IPS-18a (cell line): ENCODE measurements around the gene SHROOM2.
"Not testable (repeated sequence)": the region's sequence is repeated elsewhere in the genome, so short reads cannot be mapped to it uniquely, and the experiment has no call there.

Experiments used
- H3K27ac ChIP-seq: one replicate; pipeline ENCODE4 v1.5.1; 2013; ENCODE audit warnings: low read length
- H3K27me3 ChIP-seq: one replicate; pipeline ENCODE4 v1.6.1; 2013; ENCODE audit warnings: mild to moderate bottlenecking, low read length; ENCODE audit not compliant: control insufficient read depth, insufficient read depth
- H3K36me3 ChIP-seq: one replicate; pipeline ENCODE4 v1.6.1; 2013; ENCODE audit warnings: low read depth, low read length; ENCODE audit not compliant: control insufficient read depth
- H3K4me1 ChIP-seq: one replicate; pipeline ENCODE4 v1.6.1; 2013; ENCODE audit warnings: low read depth, low read length; ENCODE audit not compliant: control insufficient read depth
- H3K4me3 ChIP-seq: one replicate; pipeline ENCODE4 v1.5.1; 2013; ENCODE audit warnings: low read length
- H3K9ac ChIP-seq: one replicate; pipeline ENCODE4 v1.6.1; 2013; ENCODE audit warnings: mild to moderate bottlenecking, low read length, moderate library complexity
- H3K9me3 ChIP-seq: one replicate; pipeline ENCODE4 v1.6.1; 2013; ENCODE audit warnings: low read depth, low read length; ENCODE audit not compliant: control insufficient read depth

Gene SHROOM2

GRCh38 chrX:9846631-9847030 lies 60.4 kb downstream of the SHROOM2 start:
- H3K4me3 ChIP-seq: no peak overlapping the region
- H3K27me3 ChIP-seq: no peaks in the 10 kb centered on the region
- H3K27ac ChIP-seq: no peak overlapping the region
- no peaks in the 10 kb centered on the region for H3K9me3 ChIP-seq
- H3K4me1 ChIP-seq: peaks cover 25% of the 10 kb centered on the region
- H3K9ac ChIP-seq: no peak overlapping the region
- H3K36me3 ChIP-seq: no peaks in the 10 kb centered on the region

DNA sequence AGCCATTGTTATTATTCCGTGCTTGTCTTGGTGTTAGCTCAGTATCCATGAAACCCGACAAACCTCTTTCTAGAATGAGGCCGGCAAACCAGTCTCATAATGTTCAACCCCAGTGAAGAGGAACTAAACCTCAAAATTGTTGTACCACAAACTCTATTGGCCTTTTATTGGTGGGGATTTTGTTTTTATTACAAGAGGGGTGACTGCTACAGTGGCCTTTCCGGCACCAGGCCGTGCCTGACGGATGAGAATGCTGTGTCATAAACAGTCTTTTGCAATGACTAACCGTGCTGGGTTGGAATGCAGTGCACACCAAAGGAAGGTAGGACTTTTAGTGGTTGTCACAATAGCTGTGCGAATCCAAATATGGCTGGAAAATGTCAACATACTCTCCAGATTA lies 60.8 kb downstream of the SHROOM2 start:
- no peaks in the 10 kb centered on the region for H3K27me3 ChIP-seq
- H3K36me3 ChIP-seq: no peaks in the 10 kb centered on the region
- H3K4me3 ChIP-seq: no peak overlapping the region
- peaks cover 25% of the 10 kb centered on the region for H3K4me1 ChIP-seq
- H3K9me3 ChIP-seq: no peaks in the 10 kb centered on the region
- no peak overlapping the region for H3K9ac ChIP-seq
- H3K27ac ChIP-seq: no peak overlapping the region

- H3K9me3 ChIP-seq: no peaks in the 10 kb centered on the region
- no peaks in the 10 kb centered on the region for H3K27me3 ChIP-seq
- no peak overlapping the region for H3K4me3 ChIP-seq
- H3K4me1 ChIP-seq: peaks cover 13% of the 10 kb centered on the region
- no peaks in the 10 kb centered on the region for H3K36me3 ChIP-seq
- no peak overlapping the region for H3K9ac ChIP-seq
- no peak overlapping the region for H3K27ac ChIP-seq
Measured at GRCh38 chrX:9848718-9849479, 62.7 kb downstream of the SHROOM2 start.

- Histone ChIP-seq H3K4me3 (no peak overlapping the region), H3K9me3 (no peaks in the 10 kb centered on the region), H3K9ac (no peak overlapping the region), H3K36me3 (no peaks in the 10 kb centered on the region), H3K4me1 (peaks cover 32% of the 10 kb centered on the region), H3K27ac (no peak overlapping the region), H3K27me3 (no peaks in the 10 kb centered on the region)
Measured at GRCh38 chrX:9851890-9852289, 65.7 kb downstream of the SHROOM2 start.

- no peak overlapping the region for H3K9ac ChIP-seq
- no peaks in the 10 kb centered on the region for H3K36me3 ChIP-seq
- no peaks in the 10 kb centered on the region for H3K9me3 ChIP-seq
- no peak overlapping the region for H3K4me3 ChIP-seq
- no peaks in the 10 kb centered on the region for H3K27me3 ChIP-seq
- H3K4me1 ChIP-seq: peaks cover 34% of the 10 kb centered on the region
- H3K27ac ChIP-seq: no peak overlapping the region
Measured at GRCh38 chrX:9853307-9853706, 67.1 kb downstream of the SHROOM2 start.

GRCh38 chrX:9855561-9856283 lies 69.5 kb downstream of the SHROOM2 start:
- H3K36me3 ChIP-seq: no peaks in the 10 kb centered on the region
- no peak overlapping the region for H3K27ac ChIP-seq
- H3K27me3 ChIP-seq: no peaks in the 10 kb centered on the region
- H3K4me1 ChIP-seq: peaks cover 34% of the 10 kb centered on the region
- no peak overlapping the region for H3K4me3 ChIP-seq
- H3K9me3 ChIP-seq: no peaks in the 10 kb centered on the region
- no peak overlapping the region for H3K9ac ChIP-seq

GRCh38 chrX:9856588-9856987 lies 70.4 kb downstream of the SHROOM2 start:
- Histone ChIP-seq H3K9me3 (no peaks in the 10 kb centered on the region), H3K27me3 (no peaks in the 10 kb centered on the region), H3K4me1 (peaks cover 34% of the 10 kb centered on the region), H3K27ac (no peak overlapping the region), H3K36me3 (no peaks in the 10 kb centered on the region), H3K9ac (no peak overlapping the region), H3K4me3 (no peak overlapping the region)

DNA sequence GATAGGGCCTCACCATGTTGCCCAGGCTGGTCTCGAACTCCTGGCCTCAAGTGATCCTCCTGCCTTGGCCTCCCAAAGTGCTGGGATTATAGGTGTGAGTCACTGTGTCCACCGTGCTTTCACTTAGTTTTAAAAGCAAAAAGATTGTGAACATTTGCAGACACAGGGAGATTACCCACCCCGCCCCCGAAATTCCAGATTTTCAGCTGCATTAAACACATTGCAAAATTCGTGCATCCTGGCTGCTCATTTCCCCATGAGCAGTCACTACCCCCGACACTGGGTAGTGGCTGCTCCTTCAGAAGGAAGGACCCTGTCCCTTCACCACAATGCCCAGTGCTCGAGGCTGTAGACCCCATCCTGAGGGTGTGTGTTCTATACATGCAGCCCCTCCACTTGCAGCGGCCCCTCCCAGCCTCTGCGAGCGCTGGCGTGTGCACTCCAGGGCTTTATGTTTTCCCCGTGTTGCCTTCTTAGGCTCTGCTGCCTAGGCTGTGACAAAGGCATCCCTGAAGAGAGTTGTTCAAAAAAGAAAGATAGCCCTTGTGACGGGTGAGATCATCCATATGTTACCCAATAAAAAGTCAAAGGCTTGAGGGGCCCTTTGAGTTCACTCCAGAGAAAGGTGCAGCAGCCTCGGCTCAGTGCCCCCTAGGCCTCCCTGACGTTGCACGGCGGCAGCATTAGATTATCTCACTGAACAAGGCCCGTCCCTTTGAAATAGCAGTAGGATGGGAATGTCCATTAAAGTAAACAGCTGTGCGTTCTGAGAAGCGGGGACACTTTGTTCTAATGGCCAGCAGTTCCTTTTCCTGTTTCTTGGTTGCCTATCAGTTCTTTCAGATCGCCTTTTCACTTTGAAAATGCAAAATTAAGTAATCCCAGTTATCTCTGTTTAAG lies 71.6 kb downstream of the SHROOM2 start:
- Histone ChIP-seq H3K4me1 (peaks cover 34% of the 10 kb centered on the region), H3K4me3 (no peak overlapping the region), H3K27me3 (no peaks in the 10 kb centered on the region), H3K9me3 (no peaks in the 10 kb centered on the region), H3K36me3 (no peaks in the 10 kb centered on the region), H3K27ac (no peak overlapping the region), H3K9ac (no peak overlapping the region)

GRCh38 chrX:9858684-9859083 lies 72.5 kb downstream of the SHROOM2 start:
- not testable (repeated sequence) for H3K9ac ChIP-seq, H3K27ac ChIP-seq, H3K4me3 ChIP-seq

GRCh38 chrX:9859711-9860555 lies 73.7 kb downstream of the SHROOM2 start:
- Histone ChIP-seq H3K4me3 (no peak overlapping the region), H3K27me3 (no peaks in the 10 kb centered on the region), H3K36me3 (no peaks in the 10 kb centered on the region), H3K27ac (no peak overlapping the region), H3K4me1 (peaks cover 18% of the 10 kb centered on the region), H3K9ac (no peak overlapping the region), H3K9me3 (no peaks in the 10 kb centered on the region)

More at GRCh38 chrX:9858684-9859083, 72.5 kb downstream of the SHROOM2 start:
- not testable (repeated sequence) for H3K36me3 ChIP-seq, H3K9me3 ChIP-seq, H3K27me3 ChIP-seq
- H3K4me1 ChIP-seq: peaks cover 30% of the 10 kb centered on the region

DNA sequence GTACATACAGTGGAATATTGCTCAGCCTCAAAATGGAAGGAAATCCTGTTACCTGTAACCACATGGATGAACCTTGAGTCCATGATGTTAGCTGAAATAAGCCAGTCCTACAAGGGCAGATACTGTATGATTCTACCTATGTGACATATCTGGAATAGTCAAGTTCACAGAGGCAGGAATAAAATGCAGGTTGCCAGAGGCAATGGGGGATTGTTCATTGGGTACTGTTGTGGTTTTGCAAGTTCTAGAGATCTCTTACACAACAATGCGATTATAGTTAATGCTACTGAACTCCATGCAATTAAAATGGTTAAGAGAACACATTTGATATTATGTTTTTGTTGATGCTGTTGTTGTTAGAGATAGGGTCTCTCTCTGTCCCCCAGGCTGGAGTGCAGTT lies 74.6 kb downstream of the SHROOM2 start:
- H3K4me3 ChIP-seq: no peak overlapping the region
- H3K27me3 ChIP-seq: no peaks in the 10 kb centered on the region
- H3K9ac ChIP-seq: no peak overlapping the region
- peaks cover 12% of the 10 kb centered on the region for H3K4me1 ChIP-seq
- no peaks in the 10 kb centered on the region for H3K9me3 ChIP-seq
- H3K27ac ChIP-seq: no peak overlapping the region
- no peaks in the 10 kb centered on the region for H3K36me3 ChIP-seq
